AG09309 (cell line): Measurements from ENCODE around the gene SLX4IP.
"Not testable (repeated sequence)": the region's sequence is repeated elsewhere in the genome, so short reads cannot be mapped to it uniquely, and the experiment has no call there.

Source experiments
- DNase-seq: peaks from one replicate; pipeline ENCODE4 v3.0.0-alpha.2; 2010; ENCODE audit warnings: low read depth
- H3K4me3 ChIP-seq: 2 replicates; pipeline ENCODE4 v1.5.1; 2011; ENCODE audit warnings: mild to moderate bottlenecking, low read depth, low read length, moderate library complexity; ENCODE audit not compliant: control insufficient read depth
- CTCF ChIP-seq: IDR thresholded peaks from 2 replicates; pipeline ENCODE4 v1.5.1; 2011; ENCODE audit warnings: mild to moderate bottlenecking, low read depth, low read length, inconsistent platforms; ENCODE audit not compliant: insufficient read depth, control insufficient read depth; ENCODE audit errors: missing control alignments

The SLX4IP gene

GRCh38 chr20:10412591-10413408, 22.3 kb upstream of the SLX4IP start:
- DNase-seq, result no peak
- TF ChIP-seq CTCF, result peak; percentile 15
- no peak overlapping the region for H3K4me3 ChIP-seq

DNA sequence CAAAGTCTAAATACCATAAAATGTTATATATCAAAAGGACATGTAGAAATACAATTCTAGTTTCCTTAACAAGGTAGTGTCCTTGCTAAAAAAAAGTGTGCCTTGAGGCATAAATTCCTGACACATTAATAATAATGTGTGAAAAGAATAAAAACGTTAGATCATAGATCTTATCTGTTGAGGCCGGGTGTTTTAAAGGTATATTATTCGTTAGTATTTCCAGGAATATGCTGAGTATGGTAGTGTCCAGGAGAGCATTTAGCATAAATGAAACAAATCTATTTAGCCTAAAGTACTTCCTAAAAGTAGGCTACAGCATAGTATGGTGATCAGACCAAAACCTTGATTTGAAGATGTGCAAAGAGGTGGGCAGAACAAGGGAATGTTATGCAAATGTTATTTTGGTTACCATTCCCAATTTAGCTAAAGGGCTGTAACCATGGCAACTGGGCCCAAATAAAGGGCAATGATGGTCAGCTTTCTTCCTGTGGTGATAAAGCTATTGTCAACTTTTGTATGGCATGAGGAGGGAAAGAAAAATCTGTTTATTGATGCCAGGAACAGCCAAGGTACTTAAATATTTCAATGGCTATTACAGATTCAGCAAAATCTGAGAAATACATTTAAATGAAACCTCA, 20.0 kb upstream of the SLX4IP start:
- no peak for DNase-seq
- H3K4me3 ChIP-seq, result no peak overlapping the region
- TF ChIP-seq CTCF, result no peak

GRCh38 chr20:10417218-10417617, 17.9 kb upstream of the SLX4IP start:
- H3K4me3 ChIP-seq, DNase-seq: not testable (repeated sequence)

- no peak overlapping the region for H3K4me3 ChIP-seq
- no peak for DNase-seq
- TF ChIP-seq CTCF, result no peak
Measured at GRCh38 chr20:10419550-10420133, 15.5 kb upstream of the SLX4IP start.

GRCh38 chr20:10423735-10424134, 11.4 kb upstream of the SLX4IP start:
- no peak for TF ChIP-seq CTCF
- no peak for DNase-seq
- H3K4me3 ChIP-seq, result no peak overlapping the region

DNA sequence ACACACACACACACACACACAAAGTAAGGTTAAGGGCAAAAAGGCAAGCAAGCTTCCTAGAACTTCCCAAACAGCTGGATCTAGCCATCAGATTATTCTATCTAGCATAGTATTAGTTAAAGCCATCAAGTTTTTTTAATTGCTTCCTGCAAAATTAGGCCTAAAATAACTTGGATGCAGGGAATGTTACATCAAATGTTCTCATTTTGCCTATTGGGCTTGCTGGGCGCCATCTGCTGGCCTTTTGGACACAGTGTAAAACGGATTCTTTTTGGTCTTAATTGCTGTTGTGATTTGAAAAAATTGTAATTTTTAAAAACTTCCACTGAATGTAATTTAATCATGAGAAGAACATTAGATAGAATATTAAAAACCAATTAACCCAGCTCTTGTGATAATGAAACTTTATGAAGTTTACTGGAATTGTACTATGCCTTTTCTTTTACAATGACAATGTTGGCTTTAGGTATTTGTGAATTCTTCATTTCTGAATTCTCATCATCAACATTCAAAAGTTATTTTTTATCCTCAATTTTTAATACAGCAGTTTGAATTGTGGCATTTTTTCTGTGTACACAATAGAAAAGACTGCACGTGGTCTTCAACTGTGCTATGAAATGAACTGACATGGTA, 7.9 kb upstream of the SLX4IP start:
- DNase-seq, result peak; percentile 28
- no peak overlapping the region for H3K4me3 ChIP-seq
- peak; percentile 82 for TF ChIP-seq CTCF
